ENCODE results near the gene CCDC66. TPM values are rescaled to one million over a fixed set of nuclear protein-coding genes. Genes with fewer than 3 reads are reported as not detected.

The CCDC66 gene
- total RNA-seq, 6 experiments from 2014 or later = 9.0 to 10.2 (median 9.5) TPM

GRCh38 chr3:56667973-56668579 is 111.1 kb downstream of the CCDC66 start:
- peaks cover 38% of the 10 kb centered on the region for H3K36me3 Mint-ChIP-seq (ENCODE audit: low read depth)
- H3K27me3 Mint-ChIP-seq (ENCODE audit: insufficient read depth) = no peaks in the 10 kb centered on the region
- no peaks in the 10 kb centered on the region for H3K4me1 Mint-ChIP-seq (ENCODE audit: low read depth)
- DNase-seq = no peak
- TF ChIP-seq CTCF (IDR thresholded peaks at IDR 0.05) = no peak
- H3K27ac Mint-ChIP-seq = no peak overlapping the region
- H3K9me3 Mint-ChIP-seq = no peaks in the 10 kb centered on the region
- no peak overlapping the region for H3K4me3 Mint-ChIP-seq

Other genes starting within 250 kb of the CCDC66 start
- gene ERC2, start 88.7 kb upstream of the CCDC66 start, total RNA-seq (2021; fragmentation: NEBNext Ultra II Directional; extraction: Animal tissue kit (Norgen Biotek cat#: 25700)) = under 1 TPM in 1 of 6 experiments, not detected in 5; 0.11 TPM
- 10 to 100 TPM; 44.1 to 52.9 (median 47.6) TPM for gene TASOR, start 126.1 kb downstream of the CCDC66 start, total RNA-seq (2021; fragmentation: NEBNext Ultra II Directional; extraction: Animal tissue kit (Norgen Biotek cat#: 25700))
- gene ARHGEF3, start 244.8 kb downstream of the CCDC66 start, total RNA-seq (2021; fragmentation: NEBNext Ultra II Directional; extraction: Animal tissue kit (Norgen Biotek cat#: 25700)) = 1 to 10 TPM; 1.7 to 5.9 (median 2.4) TPM

All from HFFc6 (cell line).